Measurements from ENCODE around the gene PTPRN2. TPM values are rescaled to one million over a fixed set of nuclear protein-coding genes. Genes with fewer than 3 reads are reported as not detected.

PTPRN2 gene
- polyA plus RNA-seq, 1 experiment: 0.31 TPM

GRCh38 chr7:158443688-158444483, 143.7 kb downstream of the PTPRN2 start:
- ChIA-PET CTCF (no interaction called here), POLR2A (no interaction called here)
- H3K36me3 ChIP-seq (ENCODE audit: control insufficient read depth, insufficient read depth, low read length): no peaks in the 10 kb centered on the region
- H3K4me3 ChIP-seq (ENCODE audit: low read depth, low read length): no peak overlapping the region
- no peaks in the 10 kb centered on the region for H3K27me3 ChIP-seq (ENCODE audit: control insufficient read depth, insufficient read depth, low read length)
- no peak for DNase-seq (ENCODE audit: low read depth)
- TF ChIP-seq CTCF (IDR thresholded peaks at IDR 0.05; ENCODE audit: insufficient read depth, low read depth, low read length): no peak

- CTCF ChIA-PET: no interaction called here
- no peaks in the 10 kb centered on the region for H3K27me3 ChIP-seq (ENCODE audit: control insufficient read depth, insufficient read depth, low read length)
- TF ChIP-seq CTCF (IDR thresholded peaks at IDR 0.05; ENCODE audit: insufficient read depth, low read depth, low read length): no peak
- no peak overlapping the region for H3K4me3 ChIP-seq (ENCODE audit: low read depth, low read length)
- POLR2A ChIA-PET: no interaction called here
- DNase-seq (ENCODE audit: low read depth): no peak
- H3K36me3 ChIP-seq (ENCODE audit: control insufficient read depth, insufficient read depth, low read length): no peaks in the 10 kb centered on the region
These were observed 144.5 kb downstream of the PTPRN2 start for GRCh38 chr7:158443014-158443687.

- CTCF ChIA-PET: no interaction called here
These were observed 145.4 kb downstream of the PTPRN2 start for GRCh38 chr7:158442260-158442659.

GRCh38 chr7:158439035-158439434, 148.6 kb downstream of the PTPRN2 start:
- TF ChIP-seq CTCF (IDR thresholded peaks at IDR 0.05; ENCODE audit: insufficient read depth, low read depth, low read length): no peak
- Histone ChIP-seq H3K27me3 (ENCODE audit: control insufficient read depth, insufficient read depth, low read length) (no peaks in the 10 kb centered on the region), H3K4me3 (ENCODE audit: low read depth, low read length) (no peak overlapping the region), H3K36me3 (ENCODE audit: control insufficient read depth, insufficient read depth, low read length) (no peaks in the 10 kb centered on the region)
- ChIA-PET POLR2A (no interaction called here), CTCF (no interaction called here)
- no peak for DNase-seq (ENCODE audit: low read depth)

More at GRCh38 chr7:158442260-158442659, 145.4 kb downstream of the PTPRN2 start:
- no peak for TF ChIP-seq CTCF (IDR thresholded peaks at IDR 0.05; ENCODE audit: insufficient read depth, low read depth, low read length)
- no peaks in the 10 kb centered on the region for H3K36me3 ChIP-seq (ENCODE audit: control insufficient read depth, insufficient read depth, low read length)
- POLR2A ChIA-PET: no interaction called here
- DNase-seq (ENCODE audit: low read depth): no peak
- no peaks in the 10 kb centered on the region for H3K27me3 ChIP-seq (ENCODE audit: control insufficient read depth, insufficient read depth, low read length)
- no peak overlapping the region for H3K4me3 ChIP-seq (ENCODE audit: low read depth, low read length)

- ChIA-PET CTCF (no interaction called here), POLR2A (no interaction called here)
- Histone ChIP-seq H3K36me3 (ENCODE audit: control insufficient read depth, insufficient read depth, low read length) (no peaks in the 10 kb centered on the region), H3K27me3 (ENCODE audit: control insufficient read depth, insufficient read depth, low read length) (no peaks in the 10 kb centered on the region), H3K4me3 (ENCODE audit: low read depth, low read length) (no peak overlapping the region)
- no peak for TF ChIP-seq CTCF (IDR thresholded peaks at IDR 0.05; ENCODE audit: insufficient read depth, low read depth, low read length)
- no peak for DNase-seq (ENCODE audit: low read depth)
These were observed 155.0 kb downstream of the PTPRN2 start for GRCh38 chr7:158432369-158433341.

All from BJ (cell line).